ENCODE data around the gene EMD.
"Not testable (repeated sequence)": the region's sequence is repeated elsewhere in the genome, so short reads cannot be mapped to it uniquely, and the experiment has no call there.

EMD gene

GRCh38 chrX:154378799-154379568 is at the start of gene EMD:
EMD (plus strand) TSS chrX:154379295; CDS start chrX:154379485, 190 bp downstream.
- DNase-seq = peak; percentile 99

GRCh38 chrX:154332561-154332960 is 46.5 kb upstream of the EMD start:
- no peak for DNase-seq

- DNase-seq = no peak
These were observed 46.0 kb upstream of the EMD start for GRCh38 chrX:154333116-154333515.

- no peak for DNase-seq
These were observed 45.2 kb upstream of the EMD start for GRCh38 chrX:154333837-154334271.

GRCh38 chrX:154334496-154334895 is 44.6 kb upstream of the EMD start:
- DNase-seq = no peak

GRCh38 chrX:154341399-154342298 is 37.4 kb upstream of the EMD start:
- DNase-seq = not testable (repeated sequence)

- not testable (repeated sequence) for DNase-seq
These were observed 36.0 kb upstream of the EMD start for GRCh38 chrX:154343063-154343462.

- not testable (repeated sequence) for DNase-seq
These were observed 35.5 kb upstream of the EMD start for GRCh38 chrX:154343620-154344019.

- DNase-seq = no peak
These were observed 31.0 kb upstream of the EMD start for GRCh38 chrX:154348114-154348531.

- DNase-seq = no peak
These were observed 30.3 kb upstream of the EMD start for GRCh38 chrX:154348646-154349358.

GRCh38 chrX:154349359-154349935 is 29.6 kb upstream of the EMD start:
- no peak for DNase-seq

GRCh38 chrX:154349979-154350378 is 29.1 kb upstream of the EMD start:
- DNase-seq = no peak

- DNase-seq = no peak
These were observed 28.5 kb upstream of the EMD start for GRCh38 chrX:154350429-154351182.

GRCh38 chrX:154351183-154352011 is 27.7 kb upstream of the EMD start:
- no peak for DNase-seq

- DNase-seq = no peak
These were observed 27.1 kb upstream of the EMD start for GRCh38 chrX:154352012-154352401.

- no peak for DNase-seq
These were observed 26.6 kb upstream of the EMD start for GRCh38 chrX:154352466-154352865.

GRCh38 chrX:154353172-154353843 is 25.8 kb upstream of the EMD start:
- no peak for DNase-seq

- no peak for DNase-seq
These were observed 25.1 kb upstream of the EMD start for GRCh38 chrX:154354013-154354412.

- DNase-seq = no peak
These were observed 24.6 kb upstream of the EMD start for GRCh38 chrX:154354516-154354915.

GRCh38 chrX:154355094-154355775 is 23.9 kb upstream of the EMD start:
- no peak for DNase-seq
